ENCODE data around the gene TMEM151B. TPM values are rescaled to one million over a fixed set of nuclear protein-coding genes. Genes with fewer than 3 reads are reported as not detected.

TMEM151B gene
- total RNA-seq, 1 donor from 2014 or later, result 0.13 TPM

GRCh38 chr6:44238687-44239350, 31.4 kb upstream of the TMEM151B start:
- H4K20me1 ChIP-seq (ENCODE audit: low read depth), result no peaks in the 10 kb centered on the region
- H3K27ac ChIP-seq, result no peak overlapping the region
- H3K4me3 ChIP-seq, result no peak overlapping the region
- H3K4me1 ChIP-seq, result peaks cover 8% of the 10 kb centered on the region
- no peaks in the 10 kb centered on the region for H3K79me2 ChIP-seq (ENCODE audit: low read depth)
- H3K9me3 Mint-ChIP-seq, result no peaks in the 10 kb centered on the region
- no peak overlapping the region for H2AFZ ChIP-seq (replicated peaks)
- H3K27ac Mint-ChIP-seq, result no peak overlapping the region
- H3K9me3 ChIP-seq (ENCODE audit: low read depth), result no peaks in the 10 kb centered on the region
- H3K36me3 Mint-ChIP-seq, result no peaks in the 10 kb centered on the region
- peak overlapping the region; percentile 80 for H3K4me3 Mint-ChIP-seq
- no peak overlapping the region for H3K4me2 ChIP-seq
- H3K27me3 Mint-ChIP-seq (ENCODE audit: insufficient read depth, low read depth), result peaks cover 3% of the 10 kb centered on the region
- H3K36me3 ChIP-seq, result no peaks in the 10 kb centered on the region
- no peak for DNase-seq (ENCODE audit: low spot score)
- H3F3A ChIP-seq (ENCODE audit: low read depth), result peaks cover 34% of the 10 kb centered on the region
- no peaks in the 10 kb centered on the region for H3K27me3 ChIP-seq
- no peak overlapping the region for H3K9ac ChIP-seq
- TF ChIP-seq EZH2 (IDR thresholded peaks at IDR 0.05), result no peak
- TF ChIP-seq CTCF (IDR thresholded peaks at IDR 0.05), result no peak
- no peak for TF ChIP-seq EZH2phosphoT487 (IDR thresholded peaks at IDR 0.05)
- H3K4me1 Mint-ChIP-seq, result peaks cover 29% of the 10 kb centered on the region

GRCh38 chr6:44243345-44243744, 26.9 kb upstream of the TMEM151B start:
- no peak overlapping the region for H2AFZ ChIP-seq (replicated peaks)
- no peaks in the 10 kb centered on the region for H3K9me3 Mint-ChIP-seq
- H3K79me2 ChIP-seq (ENCODE audit: low read depth), result peaks cover 18% of the 10 kb centered on the region
- H3K9ac ChIP-seq, result no peak overlapping the region
- H3K27me3 Mint-ChIP-seq (ENCODE audit: insufficient read depth, low read depth), result peaks cover 13% of the 10 kb centered on the region
- no peaks in the 10 kb centered on the region for H3K27me3 ChIP-seq
- peaks cover 36% of the 10 kb centered on the region for H3F3A ChIP-seq (ENCODE audit: low read depth)
- H3K9me3 ChIP-seq (ENCODE audit: low read depth), result no peaks in the 10 kb centered on the region
- TF ChIP-seq CTCF (IDR thresholded peaks at IDR 0.05), result no peak
- TF ChIP-seq EZH2 (IDR thresholded peaks at IDR 0.05), result no peak
- no peak for TF ChIP-seq EZH2phosphoT487 (IDR thresholded peaks at IDR 0.05)
- peaks cover 3% of the 10 kb centered on the region for H3K36me3 Mint-ChIP-seq
- H3K4me2 ChIP-seq, result no peak overlapping the region
- H3K4me3 ChIP-seq, result no peak overlapping the region
- peaks cover 16% of the 10 kb centered on the region for H3K4me1 ChIP-seq
- DNase-seq (ENCODE audit: low spot score), result peak; percentile 66
- H3K36me3 ChIP-seq, result no peaks in the 10 kb centered on the region
- no peak overlapping the region for H3K27ac Mint-ChIP-seq
- H3K4me1 Mint-ChIP-seq, result peaks cover 24% of the 10 kb centered on the region
- H3K4me3 Mint-ChIP-seq, result peak overlapping the region; percentile 38
- H4K20me1 ChIP-seq (ENCODE audit: low read depth), result peaks cover 14% of the 10 kb centered on the region
- H3K27ac ChIP-seq, result no peak overlapping the region

GRCh38 chr6:44245391-44245911, 24.8 kb upstream of the TMEM151B start:
- H3K4me3 ChIP-seq, result peak overlapping the region; percentile 95
- H3K27ac ChIP-seq, result peak overlapping the region; percentile 29
- no peak overlapping the region for H3K9ac ChIP-seq
- peak overlapping the region; percentile 48 for H2AFZ ChIP-seq (replicated peaks)
- Mint-ChIP-seq H3K36me3 (peaks cover 22% of the 10 kb centered on the region), H3K27me3 (ENCODE audit: insufficient read depth, low read depth) (peaks cover 21% of the 10 kb centered on the region), H3K4me1 (peaks cover 34% of the 10 kb centered on the region), H3K4me3 (peak overlapping the region; percentile 99), H3K27ac (peak overlapping the region; percentile 84), H3K9me3 (no peaks in the 10 kb centered on the region)
- peak overlapping the region; percentile 81 for H3K4me2 ChIP-seq
- peaks cover 12% of the 10 kb centered on the region for H3K36me3 ChIP-seq
- peaks cover 39% of the 10 kb centered on the region for H3K79me2 ChIP-seq (ENCODE audit: low read depth)
- peaks cover 31% of the 10 kb centered on the region for H3K4me1 ChIP-seq
- H3K9me3 ChIP-seq (ENCODE audit: low read depth), result no peaks in the 10 kb centered on the region
- H4K20me1 ChIP-seq (ENCODE audit: low read depth), result peaks cover 35% of the 10 kb centered on the region
- TF ChIP-seq EZH2 (IDR thresholded peaks at IDR 0.05) (no peak), CTCF (IDR thresholded peaks at IDR 0.05) (no peak), EZH2phosphoT487 (IDR thresholded peaks at IDR 0.05) (no peak)
- peaks cover 54% of the 10 kb centered on the region for H3F3A ChIP-seq (ENCODE audit: low read depth)
- no peaks in the 10 kb centered on the region for H3K27me3 ChIP-seq
- peak; percentile 56 for DNase-seq (ENCODE audit: low spot score)
